Cardiac muscle cell (in vitro differentiated cells and primary cell): ENCODE data around the gene SSPN. TPM values are rescaled to one million over a fixed set of nuclear protein-coding genes. Genes with fewer than 3 reads are reported as not detected.

ENCODE experiments used
- DNase-seq, 2 donors: peaks; one replicate each; pipeline versions ENCODE4 v3.0.0 to v3.0.0-alpha.2; 2010 to 2017; ENCODE audit warnings: low read depth in 1 of 2, low spot score in 1 of 2
- H3K27ac ChIP-seq: fragments of 200-600 bp; sonication (generic); 2 replicates; pipeline ENCODE4 v1.5.1; 2016
- H3K27me3 ChIP-seq: fragments of 200-600 bp; sonication (generic); 2 replicates; pipeline ENCODE4 v1.6.0; 2016; ENCODE audit warnings: control low read depth
- H3K36me3 ChIP-seq: fragments of 200-600 bp; sonication (generic); 2 replicates; pipeline ENCODE4 v1.5.1; 2016; ENCODE audit warnings: control low read depth
- H3K4me1 ChIP-seq: fragments of 200-600 bp; sonication (generic); 2 replicates; pipeline ENCODE4 v1.8.1; 2017; ENCODE audit warnings: low read depth, mild to moderate bottlenecking, mixed run types
- H3K4me3 ChIP-seq: fragments of 200-600 bp; sonication (generic); 2 replicates; pipeline ENCODE4 v1.5.1; 2016; ENCODE audit warnings: mild to moderate bottlenecking
- H3K9me3 ChIP-seq: fragments of 200-600 bp; sonication (generic); 2 replicates; pipeline ENCODE4 v1.5.1; 2017; ENCODE audit warnings: low read depth, mild to moderate bottlenecking, control low read depth
- CTCF ChIP-seq: IDR thresholded peaks from 2 replicates; pipeline ENCODE4 v1.5.1; 2012; ENCODE audit warnings: low read depth, mild to moderate bottlenecking, low read length
- polyA plus RNA-seq: library from polyadenylated mRNA; unstranded; fragments of >200 nt; fragmentation: Nextera tagmentation; extraction: Ambion mirVana; gene quantifications from 2 replicates; pipeline ENCODE4 v1.2.1, GENCODE V29; 2016
- total RNA-seq: library from RNA; depleted of rRNA; stranded (reverse); fragments of >200 nt; gene quantifications from 2 replicates; pipeline ENCODE4 v1.2.3, GENCODE V29; 2016

SSPN gene
- total and polyA plus RNA-seq, 2 experiments from 2014 or later: 3.5 to 4.0 TPM

GRCh38 chr12:26238341-26239121 lies 43.2 kb downstream of the SSPN start:
- H3K27me3 ChIP-seq: peaks cover 18% of the 10 kb centered on the region
- peaks cover 5% of the 10 kb centered on the region for H3K4me1 ChIP-seq
- H3K27ac ChIP-seq: no peak overlapping the region
- TF ChIP-seq CTCF: no peak
- no peaks in the 10 kb centered on the region for H3K36me3 ChIP-seq
- DNase-seq: peak in 1 of 2 donors; percentile 15
- H3K4me3 ChIP-seq: no peak overlapping the region
- no peaks in the 10 kb centered on the region for H3K9me3 ChIP-seq

- Histone ChIP-seq H3K27me3 (peaks cover 11% of the 10 kb centered on the region), H3K4me1 (peaks cover 5% of the 10 kb centered on the region), H3K27ac (no peak overlapping the region), H3K36me3 (no peaks in the 10 kb centered on the region), H3K4me3 (no peak overlapping the region), H3K9me3 (no peaks in the 10 kb centered on the region)
- DNase-seq: peak in 1 of 2 donors; percentile 99
- no peak for TF ChIP-seq CTCF
These were observed 43.9 kb downstream of the SSPN start for GRCh38 chr12:26239122-26239851.

GRCh38 chr12:26239852-26240815 lies 44.8 kb downstream of the SSPN start:
- Histone ChIP-seq H3K27me3 (peaks cover 4% of the 10 kb centered on the region), H3K9me3 (no peaks in the 10 kb centered on the region), H3K36me3 (no peaks in the 10 kb centered on the region), H3K4me1 (peaks cover 5% of the 10 kb centered on the region), H3K4me3 (no peak overlapping the region), H3K27ac (no peak overlapping the region)
- TF ChIP-seq CTCF: no peak
- no peak for DNase-seq

GRCh38 chr12:26241080-26241479 lies 45.7 kb downstream of the SSPN start:
- no peaks in the 10 kb centered on the region for H3K36me3 ChIP-seq
- no peak overlapping the region for H3K27ac ChIP-seq
- no peak overlapping the region for H3K4me3 ChIP-seq
- TF ChIP-seq CTCF: no peak
- peaks cover 5% of the 10 kb centered on the region for H3K4me1 ChIP-seq
- H3K27me3 ChIP-seq: peaks cover 4% of the 10 kb centered on the region
- DNase-seq: no peak
- H3K9me3 ChIP-seq: no peaks in the 10 kb centered on the region

GRCh38 chr12:26242683-26243082 lies 47.3 kb downstream of the SSPN start:
- no peak for TF ChIP-seq CTCF
- no peak for DNase-seq
- Histone ChIP-seq H3K4me3 (no peak overlapping the region), H3K9me3 (no peaks in the 10 kb centered on the region), H3K27me3 (peaks cover 4% of the 10 kb centered on the region), H3K4me1 (peaks cover 5% of the 10 kb centered on the region), H3K36me3 (no peaks in the 10 kb centered on the region), H3K27ac (no peak overlapping the region)
